ENCODE results near the gene FOXP1.

The FOXP1 gene

DNA sequence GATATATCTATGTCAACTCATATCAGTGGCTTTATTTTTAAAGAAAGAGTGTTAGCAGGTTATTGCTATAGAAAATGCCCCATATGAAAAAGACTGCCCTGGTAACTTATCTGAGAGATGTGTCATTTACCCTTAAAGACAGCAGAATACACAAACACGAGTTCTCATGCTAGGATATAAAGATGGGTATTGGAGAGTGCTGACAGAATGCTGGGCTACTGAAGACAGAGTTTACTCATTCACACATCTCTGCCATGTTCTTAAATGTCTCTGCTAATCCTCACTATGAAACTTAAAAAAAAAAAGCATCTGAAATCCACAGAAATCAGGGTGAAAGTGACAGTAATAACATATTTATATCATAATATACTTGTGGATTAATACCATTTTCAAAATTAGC is 126.7 kb downstream of the FOXP1 start:
- ATAC-seq, result no peak
- TF ChIP-seq TCF4 (CRISPR knock-in tag; IDR thresholded peaks at IDR 0.05; ENCODE audit: borderline replicate concordance) (no peak), TOX (CRISPR knock-in tag; IDR thresholded peaks at IDR 0.05; ENCODE audit: borderline replicate concordance) (no peak), ZFP30 (CRISPR knock-in tag; IDR thresholded peaks at IDR 0.05) (no peak), POU6F1 (CRISPR knock-in tag; IDR thresholded peaks at IDR 0.05; ENCODE audit: borderline replicate concordance, low read depth) (no peak)

GRCh38 chr3:71456156-71456555 is 127.4 kb downstream of the FOXP1 start:
- TF ChIP-seq RARB (CRISPR knock-in tag; IDR thresholded peaks at IDR 0.05) (no peak), GLIS3 (CRISPR knock-in tag; IDR thresholded peaks at IDR 0.05) (no peak), ZFP3 (CRISPR knock-in tag; IDR thresholded peaks at IDR 0.05) (no peak), ZC3H10 (CRISPR knock-in tag; IDR thresholded peaks at IDR 0.05) (no peak), SNAI2 (CRISPR knock-in tag; IDR thresholded peaks at IDR 0.05) (no peak), ISL1 (CRISPR knock-in tag; IDR thresholded peaks at IDR 0.05) (no peak), TCF4 (CRISPR knock-in tag; IDR thresholded peaks at IDR 0.05; ENCODE audit: borderline replicate concordance) (no peak), ESRRG (CRISPR knock-in tag; IDR thresholded peaks at IDR 0.05) (no peak), POU6F1 (CRISPR knock-in tag; IDR thresholded peaks at IDR 0.05; ENCODE audit: borderline replicate concordance, low read depth) (no peak), ZNF8 (CRISPR knock-in tag; IDR thresholded peaks at IDR 0.05) (no peak), CSDC2 (CRISPR knock-in tag; IDR thresholded peaks at IDR 0.05) (no peak), TOX (CRISPR knock-in tag; IDR thresholded peaks at IDR 0.05; ENCODE audit: borderline replicate concordance) (no peak)
- no peak; the same call in 2 of the 3 replicates for ATAC-seq

DNA sequence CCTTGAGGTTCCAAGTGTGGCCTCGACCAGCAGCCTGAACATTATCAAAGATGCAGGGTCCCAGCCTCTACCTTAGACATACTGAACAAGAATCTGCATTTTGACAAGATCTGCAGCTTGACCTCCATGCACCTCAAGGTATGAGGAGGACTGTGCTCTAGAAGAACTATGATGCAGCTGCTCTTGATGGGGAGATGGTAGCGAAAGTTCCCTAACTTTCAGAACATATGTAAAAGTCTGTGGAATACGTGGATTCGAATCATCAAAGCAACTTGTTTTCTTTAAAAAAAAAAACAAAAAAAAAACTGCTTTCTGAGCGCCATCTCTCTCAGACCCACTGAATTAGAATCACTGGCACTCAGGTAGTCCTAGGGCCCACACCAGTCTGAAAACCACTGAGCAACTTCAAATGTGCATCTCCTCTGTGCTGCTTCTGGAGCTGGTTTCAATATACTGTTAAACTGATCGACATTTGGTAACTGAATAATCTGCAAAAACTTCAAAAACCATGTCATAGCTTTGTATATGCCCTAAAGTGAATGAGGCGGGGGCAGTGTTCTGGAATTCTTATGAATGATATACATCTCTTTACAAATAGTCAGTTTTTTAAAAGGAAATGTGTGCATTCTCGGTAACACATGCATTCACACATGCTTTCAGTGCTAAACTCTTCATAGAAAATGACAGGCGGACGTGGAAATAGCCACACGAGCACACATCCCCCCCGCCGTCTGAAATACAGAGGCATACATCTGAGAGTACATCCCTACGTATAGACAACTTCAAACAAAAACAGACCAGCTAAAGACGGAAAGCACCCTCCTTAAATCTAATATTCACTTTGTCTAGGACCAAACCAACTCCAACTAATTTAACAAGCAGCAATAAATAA is 128.8 kb downstream of the FOXP1 start:
- TF ChIP-seq ISL1 (CRISPR knock-in tag; IDR thresholded peaks at IDR 0.05) (no peak), CREB5 (CRISPR knock-in tag; IDR thresholded peaks at IDR 0.05; ENCODE audit: low read depth) (no peak), POU6F1 (CRISPR knock-in tag; IDR thresholded peaks at IDR 0.05; ENCODE audit: borderline replicate concordance, low read depth) (no peak), TSHZ2 (CRISPR knock-in tag; IDR thresholded peaks at IDR 0.05) (no peak), ZC3H10 (CRISPR knock-in tag; IDR thresholded peaks at IDR 0.05) (no peak), PATZ1 (CRISPR knock-in tag; IDR thresholded peaks at IDR 0.05; ENCODE audit: borderline replicate concordance) (no peak), ZNF565 (CRISPR knock-in tag; conservative IDR thresholded peaks at IDR 0.05; ENCODE audit: low read depth) (no peak), BACH2 (CRISPR knock-in tag; IDR thresholded peaks at IDR 0.05; ENCODE audit: borderline replicate concordance) (no peak), ESRRG (CRISPR knock-in tag; IDR thresholded peaks at IDR 0.05) (no peak), ZNF8 (CRISPR knock-in tag; IDR thresholded peaks at IDR 0.05) (no peak), SNAI2 (CRISPR knock-in tag; IDR thresholded peaks at IDR 0.05) (no peak), GLIS3 (CRISPR knock-in tag; IDR thresholded peaks at IDR 0.05) (no peak), PPARA (CRISPR knock-in tag; IDR thresholded peaks at IDR 0.05; ENCODE audit: borderline replicate concordance) (no peak), TCF4 (CRISPR knock-in tag; IDR thresholded peaks at IDR 0.05; ENCODE audit: borderline replicate concordance) (no peak), CSRNP3 (CRISPR knock-in tag; IDR thresholded peaks at IDR 0.05) (no peak), ZFP30 (CRISPR knock-in tag; IDR thresholded peaks at IDR 0.05) (no peak), ARNTL (CRISPR knock-in tag; IDR thresholded peaks at IDR 0.05; ENCODE audit: borderline replicate concordance, low read depth) (no peak), ZFP3 (CRISPR knock-in tag; IDR thresholded peaks at IDR 0.05) (no peak)
- no peak for ATAC-seq

Measured in SK-N-SH treated with all-trans-retinoic acid at 6 μM for 48 hours (cell line).